Prostate gland (tissue), 2 donors: Measurements from ENCODE around the gene OR1J1. TPM values are rescaled to one million over a fixed set of nuclear protein-coding genes. Genes with fewer than 3 reads are reported as not detected.

Source experiments
- DNase-seq: peaks from one replicate; pipeline ENCODE4 v3.0.0-alpha.2; 2019; ENCODE audit warnings: low spot score
- H3K27ac ChIP-seq, 2 donors: fragments of 200-600 bp; sonication (generic); 2 replicates each; pipeline ENCODE4 v1.5.1; 2017 to 2019
- H3K27me3 ChIP-seq: fragments of 200-600 bp; sonication (generic); replicated peaks from 2 replicates; pipeline ENCODE4 v1.5.1; 2019; ENCODE audit not compliant: insufficient read depth
- H3K36me3 ChIP-seq, 2 donors: fragments of 200-600 bp; sonication (generic); 1 replicate in 1 of 2; 2 replicates in 1 of 2; pipeline versions ENCODE4 v1.5.1 to v1.8.1; 2017 to 2019
- H3K4me1 ChIP-seq: fragments of 200-600 bp; sonication (generic); replicated peaks from 2 replicates; pipeline ENCODE4 v1.5.1; 2019
- H3K4me3 ChIP-seq, 2 donors: fragments of 200-600 bp; sonication (generic); 2 replicates each; pipeline ENCODE4 v1.5.1; 2017 to 2019
- H3K9me3 ChIP-seq: fragments of 200-600 bp; sonication (generic); 2 replicates; pipeline ENCODE4 v1.5.1; 2017
- POLR2A ChIP-seq: fragments of 450-650 bp; IDR thresholded peaks from one replicate; pipeline ENCODE4 v1.6.1; 2016; ENCODE audit warnings: antibody characterized with exemption, mild to moderate bottlenecking
- POLR2AphosphoS5 ChIP-seq: sonication (generic); formaldehyde crosslinking; IDR thresholded peaks from one replicate; pipeline ENCODE4 v1.6.1; 2017; ENCODE audit warnings: antibody characterized with exemption
- WGBS: methylation state at CpG from one replicate; pipeline ENCODE4 v1.1.5; 2018; 5-methylcytosine and 5-hydroxymethylcytosine counted together
- intact Hi-C: fragments of 100-400 bp; cut with DNase I; formaldehyde crosslinking; loops from one replicate; pipeline ENCODE4 v1.14.2; 2022
- total RNA-seq, 2 donors: library from RNA; depleted of rRNA; stranded (reverse); fragments of >200 nt; gene quantifications; one replicate each; pipeline ENCODE4 v1.1.0, GENCODE V29; 2016
- TF ChIP-seq, protein P1 (sequence below), 4 experiments: fragments of 200-600 bp in 2 of 4; fragments of 450-650 bp in 2 of 4; sonication (generic) in 2 of 4; IDR thresholded peaks; 1 replicate in 3 of 4; 2 replicates in 1 of 4; pipeline ENCODE4 v1.5.1; 2016 to 2019; ENCODE audit warnings: antibody characterized with exemption in 4 of 4, mild to moderate bottlenecking in 2 of 4, moderate library complexity in 2 of 4

OR1J1 gene
- total RNA-seq, 2 donors from 2014 or later = not detected

- no peaks in the 10 kb centered on the region for H3K36me3 ChIP-seq
- no peak for DNase-seq
- no peaks in the 10 kb centered on the region for H3K27me3 ChIP-seq
- TF ChIP-seq POLR2A (no peak), POLR2AphosphoS5 (no peak)
- TF ChIP-seq, protein P1, sequence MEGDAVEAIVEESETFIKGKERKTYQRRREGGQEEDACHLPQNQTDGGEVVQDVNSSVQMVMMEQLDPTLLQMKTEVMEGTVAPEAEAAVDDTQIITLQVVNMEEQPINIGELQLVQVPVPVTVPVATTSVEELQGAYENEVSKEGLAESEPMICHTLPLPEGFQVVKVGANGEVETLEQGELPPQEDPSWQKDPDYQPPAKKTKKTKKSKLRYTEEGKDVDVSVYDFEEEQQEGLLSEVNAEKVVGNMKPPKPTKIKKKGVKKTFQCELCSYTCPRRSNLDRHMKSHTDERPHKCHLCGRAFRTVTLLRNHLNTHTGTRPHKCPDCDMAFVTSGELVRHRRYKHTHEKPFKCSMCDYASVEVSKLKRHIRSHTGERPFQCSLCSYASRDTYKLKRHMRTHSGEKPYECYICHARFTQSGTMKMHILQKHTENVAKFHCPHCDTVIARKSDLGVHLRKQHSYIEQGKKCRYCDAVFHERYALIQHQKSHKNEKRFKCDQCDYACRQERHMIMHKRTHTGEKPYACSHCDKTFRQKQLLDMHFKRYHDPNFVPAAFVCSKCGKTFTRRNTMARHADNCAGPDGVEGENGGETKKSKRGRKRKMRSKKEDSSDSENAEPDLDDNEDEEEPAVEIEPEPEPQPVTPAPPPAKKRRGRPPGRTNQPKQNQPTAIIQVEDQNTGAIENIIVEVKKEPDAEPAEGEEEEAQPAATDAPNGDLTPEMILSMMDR (IDR thresholded peaks at IDR 0.05) = no peak
- no peak overlapping the region for H3K4me3 ChIP-seq
- no peaks in the 10 kb centered on the region for H3K9me3 ChIP-seq
- no peak overlapping the region for H3K27ac ChIP-seq
- intact Hi-C loops = no loop called here
- WGBS = 67% methylated on average over 2 of the region's 2 CpGs
- H3K4me1 ChIP-seq = no peaks in the 10 kb centered on the region
Measured at GRCh38 chr9:122518226-122518625, 40.5 kb upstream of the OR1J1 start.

DNA sequence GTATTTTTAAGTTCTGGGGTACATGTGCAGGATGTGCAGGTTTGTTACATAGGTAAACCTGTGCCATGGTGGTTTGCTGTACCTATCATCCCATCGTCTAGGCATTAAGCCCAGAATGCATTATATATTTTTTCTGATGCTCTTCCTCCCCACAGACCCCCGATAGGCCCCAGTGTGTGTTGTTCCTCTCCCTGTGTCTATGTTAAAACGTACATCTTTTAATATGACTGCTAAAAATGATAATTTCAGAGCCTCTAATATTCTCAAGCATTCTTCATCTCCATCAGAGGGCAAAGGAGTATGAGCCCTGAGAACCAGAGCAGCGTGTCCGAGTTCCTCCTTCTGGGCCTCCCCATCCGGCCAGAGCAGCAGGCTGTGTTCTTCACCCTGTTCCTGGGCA lies 32.8 kb upstream of the OR1J1 start, which contains the start of gene OR1J2:
OR1J2 (plus strand) TSS at position 301 of the 400 bp plus-strand sequence; CDS start at position 301, 0 bp downstream.
- no peaks in the 10 kb centered on the region for H3K9me3 ChIP-seq
- H3K4me3 ChIP-seq = no peak within 1 kb of the TSS
- H3K27ac ChIP-seq = no peak within 1 kb of the TSS
- intact Hi-C loops = no loop called here
- no peak for DNase-seq
- H3K36me3 ChIP-seq = no peaks in the 10 kb centered on the region
- H3K4me1 ChIP-seq = no peaks in the 10 kb centered on the region
- TF ChIP-seq POLR2A (no peak), POLR2AphosphoS5 (no peak)
- TF ChIP-seq, protein P1 (IDR thresholded peaks at IDR 0.05) = no peak
- WGBS = 84% methylated on average over 6 of the region's 6 CpGs
- no peaks in the 10 kb centered on the region for H3K27me3 ChIP-seq

DNA sequence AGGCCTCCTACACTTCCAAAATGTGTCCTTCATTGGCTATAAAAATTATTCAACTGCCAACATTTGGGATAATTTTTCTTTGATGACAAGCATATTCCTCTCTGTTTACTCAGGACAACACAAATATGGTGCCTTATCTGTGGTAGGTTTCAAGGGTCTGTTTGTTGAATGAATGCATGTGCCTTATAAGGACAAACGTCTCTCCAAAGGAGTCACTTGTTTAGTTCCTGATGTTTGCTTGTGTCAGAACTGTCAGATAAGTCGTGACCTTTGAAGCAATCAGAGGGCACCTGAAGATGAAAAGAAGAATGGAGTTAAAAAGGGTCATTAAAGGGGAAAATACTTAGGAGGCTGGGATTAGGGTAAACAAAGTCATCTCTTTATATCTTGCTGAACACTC lies 29.2 kb upstream of the OR1J1 start:
- H3K27ac ChIP-seq = no peak overlapping the region
- DNase-seq = no peak
- WGBS = 28% methylated on average over 2 of the region's 2 CpGs
- H3K4me3 ChIP-seq = no peak overlapping the region
- no peaks in the 10 kb centered on the region for H3K36me3 ChIP-seq
- no peaks in the 10 kb centered on the region for H3K9me3 ChIP-seq
- intact Hi-C loops = no loop called here
- H3K4me1 ChIP-seq = no peaks in the 10 kb centered on the region
- no peaks in the 10 kb centered on the region for H3K27me3 ChIP-seq
- TF ChIP-seq, protein P1 (IDR thresholded peaks at IDR 0.05) = no peak
- TF ChIP-seq POLR2A = no peak
- TF ChIP-seq POLR2AphosphoS5 = no peak

GRCh38 chr9:122498883-122499288 lies 21.2 kb upstream of the OR1J1 start:
- H3K36me3 ChIP-seq = no peaks in the 10 kb centered on the region
- intact Hi-C loops = no loop called here
- H3K9me3 ChIP-seq = no peaks in the 10 kb centered on the region
- WGBS = 29% methylated on average over 2 of the region's 2 CpGs
- no peak overlapping the region for H3K27ac ChIP-seq
- no peak overlapping the region for H3K4me3 ChIP-seq
- H3K4me1 ChIP-seq = no peaks in the 10 kb centered on the region
- H3K27me3 ChIP-seq = no peaks in the 10 kb centered on the region
- TF ChIP-seq POLR2AphosphoS5 (peak; percentile 31), POLR2A (no peak)
- TF ChIP-seq, protein P1 (IDR thresholded peaks at IDR 0.05) = peak in 3 of 4 experiments; percentile 28 to 51 (median 46)
- peak; percentile 57 for DNase-seq

GRCh38 chr9:122479062-122479461 lies 1.3 kb upstream of the OR1J1 start:
- 87% methylated on average over 5 of the region's 5 CpGs for WGBS

More at GRCh38 chr9:122479062-122479461, 1.3 kb upstream of the OR1J1 start:
- Histone ChIP-seq H3K4me3 (no peak overlapping the region), H3K4me1 (no peaks in the 10 kb centered on the region), H3K27me3 (no peaks in the 10 kb centered on the region), H3K27ac (no peak overlapping the region), H3K36me3 (no peaks in the 10 kb centered on the region), H3K9me3 (no peaks in the 10 kb centered on the region)
- TF ChIP-seq POLR2AphosphoS5 = no peak
- TF ChIP-seq, protein P1 (IDR thresholded peaks at IDR 0.05) = no peak
- no peak for TF ChIP-seq POLR2A
- intact Hi-C loops = no loop called here
- no peak for DNase-seq
